HS-27A (cell line): ENCODE results near the gene KRT7.

Experiments used
- DNase-seq: peaks from one replicate; pipeline ENCODE4 v3.0.0-alpha.2; 2012; ENCODE audit warnings: low read depth, missing footprints

KRT7 gene

DNA sequence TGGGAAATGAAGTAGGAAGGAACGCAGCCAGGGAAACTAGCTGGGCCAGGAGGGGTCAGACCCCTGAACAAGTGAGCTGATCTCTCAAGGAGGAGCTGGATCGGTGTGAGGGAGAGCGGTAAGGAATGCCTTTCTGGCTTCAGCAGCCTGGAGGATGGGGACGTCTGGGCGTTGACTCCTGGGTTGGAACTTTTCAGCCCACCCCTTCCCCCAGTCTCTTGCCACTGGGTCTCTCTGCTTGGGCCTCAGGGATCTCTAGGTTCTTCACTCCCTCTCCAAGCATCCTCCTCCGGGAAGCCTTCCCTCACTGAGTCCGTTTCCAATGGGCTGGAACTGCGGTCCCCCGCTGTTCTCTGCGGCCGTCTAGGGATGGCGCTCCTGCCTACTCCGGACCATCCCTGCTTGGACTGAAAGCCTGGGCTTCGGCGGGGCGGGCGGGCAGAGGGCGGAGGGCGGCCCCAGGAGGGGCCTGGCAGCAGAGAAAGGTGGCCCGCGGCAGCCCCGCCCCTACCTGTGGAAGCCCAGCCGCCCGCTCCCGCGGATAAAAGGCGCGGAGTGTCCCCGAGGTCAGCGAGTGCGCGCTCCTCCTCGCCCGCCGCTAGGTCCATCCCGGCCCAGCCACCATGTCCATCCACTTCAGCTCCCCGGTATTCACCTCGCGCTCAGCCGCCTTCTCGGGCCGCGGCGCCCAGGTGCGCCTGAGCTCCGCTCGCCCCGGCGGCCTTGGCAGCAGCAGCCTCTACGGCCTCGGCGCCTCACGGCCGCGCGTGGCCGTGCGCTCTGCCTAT lies at the start of gene KRT7:
Gene KRT7 (plus strand): TSS at position 570 of the 788 bp plus-strand sequence. CDS start 54 bp downstream, at position 624.
- DNase-seq: no peak

DNA sequence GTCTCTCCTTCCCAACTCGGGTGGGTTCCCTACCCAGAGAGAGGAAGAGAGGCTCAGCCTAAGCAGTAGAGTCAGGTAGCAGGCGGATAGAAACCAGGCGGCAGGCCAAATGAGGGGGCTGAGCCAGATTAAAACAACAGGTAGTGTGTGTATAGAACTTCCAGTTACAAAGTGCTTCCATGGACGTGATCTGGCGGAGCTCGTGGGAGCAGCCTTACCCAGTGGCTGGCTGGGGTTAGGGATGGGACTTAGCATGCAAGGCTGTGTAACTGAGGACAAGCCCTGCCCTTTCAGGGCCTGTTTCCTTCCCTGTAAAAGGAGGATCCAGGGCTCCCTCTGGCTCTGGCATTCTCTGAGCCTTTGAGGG lies 49.5 kb upstream of the KRT7 start:
- DNase-seq: no peak

DNA sequence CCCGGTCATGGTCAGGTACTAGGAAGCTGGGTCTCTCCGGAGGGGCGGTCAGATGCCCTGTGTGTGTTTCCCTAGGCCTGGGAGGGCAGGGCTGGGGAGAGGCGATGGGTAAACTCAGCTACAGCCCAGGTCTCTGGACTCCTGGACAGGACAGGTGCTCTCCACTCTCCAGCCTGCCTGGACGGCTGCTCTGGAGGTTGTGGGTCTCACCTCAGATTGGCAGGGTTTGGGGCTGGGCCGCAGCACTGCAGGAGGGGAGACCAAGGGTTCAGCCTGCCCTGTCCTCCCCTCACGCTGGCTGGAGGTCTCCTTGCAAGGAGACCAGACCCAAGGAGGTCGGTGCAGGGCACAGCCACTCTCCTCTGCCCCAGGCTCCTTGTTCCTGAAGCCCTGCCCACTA lies 49.1 kb upstream of the KRT7 start:
- DNase-seq: no peak

DNA sequence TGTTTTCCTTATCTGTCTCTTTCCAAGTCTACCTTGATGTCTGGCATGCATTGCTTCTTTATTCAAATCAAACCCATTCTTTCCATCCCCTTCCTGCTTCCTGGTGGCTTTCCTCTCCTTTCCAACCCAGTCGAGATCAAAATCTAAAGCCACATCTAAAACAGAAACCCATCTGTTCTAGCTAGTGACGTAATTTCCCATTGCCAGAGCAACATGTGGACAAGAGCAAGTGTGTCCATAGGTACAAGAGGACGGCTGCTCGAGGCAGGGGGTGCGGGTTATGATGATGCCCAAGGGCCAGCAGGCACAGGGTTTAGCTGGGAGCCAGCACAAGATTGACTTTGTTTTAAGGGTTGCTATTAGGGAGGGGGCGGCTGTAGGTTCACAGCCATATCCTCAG lies 48.2 kb upstream of the KRT7 start:
- DNase-seq: no peak

DNA sequence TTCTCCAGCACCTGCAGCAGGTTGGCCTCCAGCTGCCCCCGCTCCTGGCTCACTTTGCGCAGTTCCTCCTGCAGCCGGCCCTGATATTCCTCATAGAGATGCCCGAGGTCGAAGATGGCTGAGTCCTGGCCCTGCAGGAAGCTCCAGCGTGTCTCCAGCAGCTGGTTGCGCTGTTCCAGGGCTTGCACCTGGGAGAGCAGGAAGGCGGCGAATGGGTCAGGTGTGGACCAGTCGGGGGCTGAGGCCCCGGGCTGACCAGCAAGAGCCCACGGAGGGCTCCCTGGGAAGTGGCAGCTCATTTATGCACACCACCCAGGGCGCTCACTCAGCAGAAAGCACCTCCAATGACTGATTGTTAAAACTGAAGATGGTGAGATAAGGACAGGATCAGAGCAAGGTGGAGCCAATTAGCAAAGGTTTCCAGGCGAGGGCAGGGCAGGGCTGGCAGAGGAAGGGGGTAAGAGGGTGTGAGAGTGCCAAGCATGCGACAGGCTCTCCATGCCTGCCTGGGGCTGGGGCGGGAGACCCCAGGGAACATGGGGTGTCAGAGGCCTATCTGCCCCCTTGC lies 47.6 kb upstream of the KRT7 start:
- no peak for DNase-seq

DNA sequence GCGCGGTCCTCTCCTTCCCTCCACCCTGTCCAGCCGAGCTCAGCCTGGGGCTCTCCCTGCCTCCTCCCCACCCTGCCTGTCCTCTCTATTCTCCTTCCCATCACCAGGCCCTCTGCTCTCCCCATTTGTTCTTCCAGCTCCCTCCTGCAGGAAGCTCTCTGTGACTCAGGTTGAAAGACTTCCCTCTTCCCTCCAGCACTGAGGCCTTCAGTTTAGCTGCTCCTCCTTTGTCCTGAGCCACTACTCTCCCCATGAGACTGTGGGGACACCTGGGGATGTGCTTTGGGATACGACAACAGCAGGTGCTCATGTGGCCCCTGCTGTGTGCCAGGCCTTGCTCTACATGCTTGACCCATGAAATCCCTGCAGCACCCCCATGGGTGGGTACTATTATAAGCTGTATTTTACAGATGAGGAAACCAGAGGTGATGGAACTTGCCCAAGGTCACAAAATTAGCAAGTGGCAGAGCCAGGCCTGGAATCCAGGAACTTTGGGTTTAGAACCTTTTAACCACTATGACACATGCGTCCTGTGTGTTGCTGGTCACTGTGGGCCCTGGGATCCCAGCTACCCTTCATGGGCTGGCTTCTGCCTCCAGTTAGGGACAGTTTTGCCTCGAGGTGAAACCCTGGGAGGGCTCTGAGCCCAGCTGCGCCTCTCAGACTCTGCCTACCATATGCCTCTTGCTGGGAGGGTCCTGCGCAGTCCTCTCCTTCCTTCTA lies 46.8 kb upstream of the KRT7 start:
- no peak for DNase-seq

DNA sequence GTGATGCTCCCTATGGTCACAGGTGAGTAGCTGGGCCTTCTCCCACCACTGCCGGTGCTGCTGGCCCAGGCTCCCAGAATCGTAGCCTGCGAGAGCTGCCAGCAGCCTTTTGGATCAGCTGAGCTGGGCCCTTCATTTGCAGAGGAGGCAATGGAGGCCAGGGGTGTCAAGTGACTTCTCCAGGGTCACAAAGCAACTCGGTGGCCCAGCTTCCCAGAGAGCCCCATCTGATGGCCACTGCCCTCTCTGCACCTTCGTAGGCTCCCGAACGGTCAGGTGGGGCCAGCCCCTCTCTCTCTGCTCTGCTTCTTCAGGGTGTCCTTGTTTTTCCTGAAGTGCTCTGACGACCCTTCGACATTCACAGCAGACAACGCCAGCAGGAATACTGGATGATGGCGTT lies 45.8 kb upstream of the KRT7 start:
- DNase-seq: no peak

DNA sequence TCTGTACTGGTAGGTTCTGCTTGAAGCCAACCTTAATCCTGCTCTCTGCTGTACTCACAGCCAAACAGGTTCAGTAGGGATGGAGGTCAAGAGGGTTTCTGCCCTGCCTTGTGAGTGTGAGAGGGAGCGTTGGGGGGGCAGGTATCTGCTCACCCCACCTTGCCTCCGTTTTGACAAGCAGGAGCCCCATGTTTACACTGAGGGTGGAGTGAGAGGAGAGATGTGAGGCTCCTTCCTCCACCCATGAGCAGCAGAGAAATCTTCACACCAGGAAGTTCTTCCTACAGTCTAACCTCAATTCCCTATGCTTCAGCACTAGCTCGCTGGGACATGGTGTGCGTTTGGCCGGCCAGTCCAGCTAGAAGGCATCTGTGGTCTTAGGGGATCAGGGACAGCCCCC lies 45.4 kb upstream of the KRT7 start:
- no peak for DNase-seq

DNA sequence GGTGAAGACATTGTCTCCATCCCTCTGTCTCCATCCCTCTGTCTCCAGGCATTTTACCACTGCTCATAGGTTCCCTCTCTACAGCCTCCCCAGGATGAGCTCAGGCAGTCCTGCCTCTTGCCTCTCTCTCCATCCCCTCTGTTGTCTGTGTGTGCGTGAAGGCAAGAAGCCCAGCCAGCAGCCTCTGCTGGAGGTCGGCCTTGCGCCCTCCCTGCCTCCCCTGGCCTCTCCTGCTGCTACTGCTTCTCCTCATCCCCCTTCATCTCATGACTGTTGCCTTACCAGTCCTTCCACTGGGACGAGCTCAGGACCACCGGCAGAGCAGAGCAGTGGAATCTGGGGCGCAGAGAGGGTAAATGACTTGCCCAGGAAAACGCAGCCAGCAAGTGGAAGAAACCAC lies 44.4 kb upstream of the KRT7 start:
- DNase-seq: no peak

DNA sequence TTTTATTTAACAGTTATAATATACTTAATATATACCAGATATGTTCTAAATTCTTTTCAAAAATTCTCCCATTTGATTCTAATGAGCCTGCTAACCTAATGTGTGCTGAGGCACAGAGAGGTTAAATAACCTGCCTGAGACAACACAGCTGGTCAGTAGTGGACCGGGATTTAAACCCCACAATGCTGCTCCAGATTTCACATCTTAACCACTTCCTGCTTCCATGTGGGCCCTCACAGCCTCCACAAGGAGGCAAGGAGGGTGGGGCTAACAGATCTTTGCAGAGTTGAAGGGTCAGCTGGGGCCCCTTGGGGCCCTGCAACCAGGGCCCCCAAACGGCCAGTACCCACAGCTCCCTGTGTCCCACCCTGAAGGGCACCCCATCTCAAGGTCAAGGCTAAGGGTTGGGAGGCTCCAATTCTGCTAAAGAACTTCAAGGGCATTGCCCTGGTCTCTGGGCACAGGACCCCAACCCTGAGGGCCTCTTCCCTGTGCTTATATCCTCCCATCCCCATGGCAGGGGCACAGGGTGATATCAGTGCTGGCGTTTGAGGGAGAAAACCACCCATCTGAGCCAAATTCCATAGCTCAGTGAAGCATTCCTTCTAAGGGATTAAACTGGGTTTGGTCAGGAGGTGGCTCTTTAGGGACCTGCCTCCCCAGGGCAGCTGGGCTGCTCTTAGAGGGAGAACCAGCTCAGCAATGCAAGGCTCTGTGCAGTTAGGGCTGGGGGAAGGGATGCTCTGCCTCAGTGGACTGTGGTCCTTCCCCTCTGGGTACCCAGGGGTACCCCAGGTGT lies 43.5 kb upstream of the KRT7 start:
- no peak for DNase-seq

DNA sequence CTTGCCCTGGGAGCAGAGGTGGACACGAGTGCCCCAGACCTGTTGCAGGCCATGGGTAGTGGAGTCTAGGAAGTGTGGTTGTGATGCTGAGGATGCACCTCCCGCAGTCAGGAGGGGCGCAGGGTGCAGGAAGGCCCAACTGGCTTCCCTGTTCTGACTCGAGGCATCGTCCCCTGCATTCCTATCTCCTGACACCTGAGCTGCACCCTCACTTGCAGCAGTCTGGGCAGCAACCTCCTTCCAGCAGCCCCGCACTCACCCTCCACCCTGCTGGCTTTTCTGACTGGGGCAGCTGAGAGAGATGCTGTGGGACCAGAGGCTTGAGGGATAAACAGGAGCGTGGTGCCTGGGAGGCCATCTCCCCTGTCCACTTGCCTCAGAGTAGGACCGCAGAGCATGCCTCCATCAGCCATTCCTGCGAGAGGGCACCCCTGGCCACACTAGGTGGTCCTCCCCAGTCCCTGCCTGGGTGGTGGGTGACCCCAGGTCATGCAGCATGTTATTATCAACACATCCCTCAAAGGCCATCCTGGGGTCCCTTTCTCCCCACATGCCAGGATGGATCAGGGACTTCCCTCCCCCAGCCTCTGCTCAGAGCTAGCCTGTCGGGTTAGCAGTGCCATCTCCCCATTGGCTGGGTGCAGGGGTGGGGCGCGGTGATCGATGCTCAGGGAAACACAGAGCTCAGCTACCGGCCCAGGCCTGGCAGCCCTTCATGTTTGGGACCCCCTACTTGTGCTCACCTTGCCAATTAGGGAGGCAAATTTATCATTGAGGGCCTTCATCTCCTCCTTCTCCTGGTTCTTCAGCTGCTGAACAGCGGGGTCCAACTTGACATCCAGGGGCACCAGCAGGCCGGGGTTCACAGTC lies 41.9 kb upstream of the KRT7 start:
- no peak for DNase-seq

DNA sequence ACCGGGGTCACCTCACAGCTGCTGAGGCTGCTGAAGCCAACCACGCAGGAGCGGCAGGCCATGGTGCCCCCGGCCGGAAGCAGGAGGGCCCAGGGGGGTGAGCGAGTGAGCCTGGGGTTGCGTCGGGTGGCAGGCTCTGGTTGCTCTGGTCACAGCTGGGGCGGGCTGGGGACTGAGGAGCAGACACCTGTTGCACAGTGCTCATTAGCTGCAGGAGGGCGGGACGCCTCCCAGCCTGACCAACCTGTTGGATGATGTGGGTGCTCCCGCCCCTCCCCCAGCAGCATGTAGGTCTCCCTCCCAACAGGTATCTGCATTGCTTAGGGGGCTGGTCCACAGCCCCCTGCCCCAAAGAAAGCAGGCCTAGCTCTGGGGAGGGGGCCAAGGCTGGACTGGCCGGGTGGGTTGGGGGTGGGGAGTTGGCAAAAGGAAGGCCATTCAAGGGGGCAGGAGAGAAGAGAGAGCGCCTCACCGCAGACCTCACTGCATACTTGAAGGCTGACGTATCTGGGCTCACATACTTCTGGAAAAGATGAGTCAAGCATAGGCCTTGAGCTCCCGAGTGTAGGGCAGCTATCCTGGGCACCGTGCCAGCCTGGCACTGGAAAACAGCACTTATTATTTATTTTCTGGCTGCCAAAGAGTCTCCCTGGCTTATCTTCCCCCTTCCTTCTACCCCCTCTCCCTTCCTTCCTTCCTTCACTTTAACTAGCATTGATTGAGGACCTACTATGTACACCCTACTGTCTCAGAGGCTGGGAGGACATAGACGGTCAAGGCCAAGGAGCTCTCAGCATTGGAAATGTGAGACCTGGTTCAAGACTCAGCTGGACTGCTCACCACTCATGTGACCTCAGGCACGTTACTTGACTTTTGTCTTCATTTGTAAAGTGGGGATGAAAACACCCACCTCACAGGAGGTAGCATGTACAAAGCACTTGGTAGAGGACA lies 40.9 kb upstream of the KRT7 start, which contains the start of gene KRT80:
Gene KRT80 (minus strand): TSS at position 174 of the 951 bp plus-strand sequence. CDS start 112 bp downstream, at position 62.
- peak; percentile 98 for DNase-seq

DNA sequence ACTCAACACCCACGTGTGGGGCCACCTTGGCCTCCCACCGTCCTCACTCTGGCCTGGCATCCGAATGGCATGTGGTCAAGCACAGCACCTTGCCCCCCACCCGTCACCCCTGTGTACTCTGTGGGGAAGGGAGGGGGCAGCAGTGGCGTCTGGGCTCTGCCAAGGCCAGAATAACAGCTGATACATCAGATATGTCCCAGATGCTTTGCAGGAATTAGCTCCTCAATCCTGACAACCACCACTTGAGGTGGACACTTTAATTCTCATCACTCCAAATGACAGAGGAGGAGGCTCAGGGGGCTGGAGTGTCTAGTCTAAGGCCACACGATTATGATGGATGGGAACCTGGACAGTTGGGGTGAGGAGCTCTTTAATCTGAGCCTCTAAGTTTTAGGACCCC lies 39.5 kb upstream of the KRT7 start:
- no peak for DNase-seq

DNA sequence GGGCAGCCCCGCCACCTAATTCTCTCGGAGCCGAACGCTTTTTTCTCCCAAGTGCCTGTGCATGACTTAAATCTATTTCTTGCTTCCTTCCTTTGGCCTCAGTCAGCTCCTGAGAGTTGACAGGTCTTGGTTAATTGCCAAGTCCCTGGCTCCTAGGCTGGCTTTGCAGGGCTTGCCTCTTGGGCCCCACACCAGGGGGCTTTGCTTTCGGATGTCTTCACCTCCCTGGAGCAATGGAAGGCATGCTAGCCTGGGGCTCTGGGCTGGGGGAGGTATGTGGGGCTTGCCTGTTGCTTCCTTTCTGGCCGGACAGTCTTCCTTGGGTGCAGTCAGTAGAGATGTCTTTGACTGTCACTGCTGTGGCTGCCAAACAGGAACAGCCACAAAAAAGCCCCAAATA lies 39.1 kb upstream of the KRT7 start:
- DNase-seq: no peak

DNA sequence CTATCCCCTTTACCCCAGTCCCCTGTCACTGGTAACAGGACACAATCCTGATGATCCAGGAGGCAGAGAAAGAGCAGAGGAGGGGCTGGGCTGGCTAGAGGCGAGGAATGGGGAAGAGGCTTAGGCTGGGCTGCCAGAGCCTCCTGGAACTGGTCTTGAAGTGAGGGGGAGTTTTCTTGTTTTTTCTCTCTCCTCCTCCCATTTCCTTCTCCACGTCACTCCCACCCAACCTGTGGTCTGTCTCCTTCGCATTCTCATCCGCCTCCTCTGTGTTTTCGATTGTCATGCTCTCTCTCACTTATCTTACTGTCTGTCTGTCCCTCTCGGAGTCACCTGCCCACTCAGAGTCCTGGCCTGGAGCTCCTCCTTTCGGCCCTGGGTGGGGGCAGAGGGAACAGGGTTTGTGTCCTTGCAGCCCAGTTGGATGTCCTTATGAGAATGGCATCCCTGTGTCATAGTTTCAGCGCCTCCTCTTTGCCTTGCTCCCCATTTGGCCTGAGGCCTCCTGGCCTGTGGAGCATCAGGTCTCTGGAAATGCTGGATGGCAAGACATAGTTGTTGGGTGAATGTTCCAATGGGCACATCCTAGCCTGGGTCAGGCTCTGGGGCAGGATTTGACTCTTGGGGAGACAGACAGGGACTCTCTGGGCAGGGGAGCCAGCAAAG lies 37.8 kb upstream of the KRT7 start:
- no peak for DNase-seq

DNA sequence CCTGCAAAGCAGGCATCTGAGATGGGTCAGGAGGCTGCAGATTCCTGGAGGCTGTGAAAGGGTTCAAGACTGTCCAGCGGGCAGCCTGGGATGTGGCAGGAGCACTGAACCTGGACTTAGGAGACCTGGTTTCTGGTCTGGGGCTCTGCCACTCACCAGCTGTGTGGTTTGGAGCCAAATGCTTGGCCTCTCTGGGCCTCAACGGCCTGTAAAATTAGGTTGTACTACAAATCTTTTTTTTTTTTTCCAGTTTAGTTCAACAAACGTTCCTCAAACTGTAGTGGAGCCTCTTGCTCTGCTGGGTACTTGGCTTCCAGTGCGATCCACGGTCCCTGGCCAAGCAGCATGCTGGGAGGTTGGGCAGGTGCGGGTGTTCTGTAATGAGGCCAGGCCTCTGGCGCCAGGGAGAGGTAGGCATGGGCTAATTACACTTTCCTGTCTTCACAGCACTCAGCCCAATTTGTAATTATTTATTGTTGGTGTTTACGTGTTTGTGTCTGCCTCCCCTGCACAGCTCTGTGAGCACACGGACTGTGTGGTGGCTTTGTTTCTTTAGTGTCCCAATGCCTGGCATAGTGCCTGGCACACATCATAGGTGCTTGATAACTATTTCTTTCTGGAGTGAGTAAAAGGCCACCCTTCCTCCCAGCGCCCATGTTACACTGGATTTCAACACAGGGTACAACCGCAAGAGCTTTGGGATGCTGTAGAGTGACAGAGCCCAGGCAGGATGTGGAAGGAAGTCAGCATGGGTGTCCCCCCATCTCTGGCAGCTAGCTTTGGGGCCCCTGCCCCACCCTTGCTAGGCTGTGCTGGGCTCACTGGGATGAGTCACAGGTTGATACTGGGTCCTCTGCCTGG lies 35.4 kb upstream of the KRT7 start:
- DNase-seq: no peak

DNA sequence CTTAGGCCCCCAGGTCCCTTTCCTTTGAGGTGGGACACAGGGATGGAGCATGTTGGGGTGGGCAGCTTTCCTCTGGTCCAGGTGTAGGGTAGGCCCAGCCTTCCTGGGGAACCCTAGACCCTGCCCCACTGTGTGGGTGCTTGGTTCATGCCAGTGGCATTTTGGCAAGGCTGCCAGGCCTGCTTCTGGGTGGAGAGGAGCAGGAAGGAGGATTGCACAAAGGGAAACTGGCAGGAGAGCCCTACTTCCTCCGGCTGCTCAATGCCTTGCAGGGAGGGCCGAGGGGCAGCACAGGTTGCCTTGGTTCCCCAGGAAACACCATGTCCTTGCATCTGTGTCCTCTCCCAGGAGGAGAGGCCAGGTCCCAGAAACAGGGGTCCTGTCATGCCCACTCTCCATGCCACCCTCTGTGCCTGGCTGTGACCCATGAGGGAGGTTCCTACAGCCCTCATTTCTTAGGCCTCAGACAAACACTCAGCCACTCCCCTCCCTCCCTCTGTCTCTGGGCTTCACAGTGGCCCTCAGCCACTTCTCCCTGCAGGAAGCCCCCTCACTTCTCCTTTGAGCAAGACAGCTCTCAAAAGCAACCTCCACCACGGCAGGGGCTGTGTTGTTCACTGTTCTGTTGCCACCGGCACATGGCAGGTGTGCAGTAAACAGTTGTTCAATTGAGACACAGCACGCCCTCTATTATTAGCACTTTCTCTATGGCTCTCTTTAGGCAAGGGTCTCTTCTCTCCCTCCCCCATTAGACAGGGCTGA lies 34.4 kb upstream of the KRT7 start:
- DNase-seq: no peak
